Astrocyte (in vitro differentiated cells and primary cell): Measurements from ENCODE around the gene GRIN2A. TPM values are rescaled to one million over a fixed set of nuclear protein-coding genes. Genes with fewer than 3 reads are reported as not detected.

ENCODE experiments used
- DNase-seq: peaks from one replicate; pipeline ENCODE4 v3.0.0-alpha.2; 2010; ENCODE audit warnings: low read depth
- FAIRE-seq: peaks from 2 replicates; lab custom pipeline; 2011; peaks lifted over from hg19 to GRCh38; lab: Jason Lieb, UNC
- H2AFZ ChIP-seq: 2 replicates; pipeline ENCODE4 v1.6.0; 2012; ENCODE audit warnings: low read depth, low read length, inconsistent platforms
- H3K27ac ChIP-seq: 2 replicates; pipeline ENCODE4 v1.5.1; 2011; ENCODE audit warnings: low read depth, low read length, inconsistent platforms
- H3K27me3 ChIP-seq: 2 replicates; pipeline ENCODE4 v1.6.0; 2011; ENCODE audit warnings: low read length, inconsistent platforms; ENCODE audit not compliant: insufficient read depth
- H3K36me3 ChIP-seq: 2 replicates; pipeline ENCODE4 v1.5.1; 2011; ENCODE audit warnings: low read length, inconsistent platforms; ENCODE audit not compliant: insufficient read depth
- H3K4me1 ChIP-seq: 2 replicates; pipeline ENCODE4 v1.5.1; 2011; ENCODE audit warnings: low read length, inconsistent platforms; ENCODE audit not compliant: insufficient read depth
- H3K4me2 ChIP-seq: 2 replicates; pipeline ENCODE4 v1.6.0; 2012; ENCODE audit warnings: low read length, inconsistent platforms
- H3K4me3 ChIP-seq: 2 replicates; pipeline ENCODE4 v1.5.1; 2011; ENCODE audit warnings: low read depth, mild to moderate bottlenecking, low read length, inconsistent platforms; ENCODE audit not compliant: insufficient read depth
- H3K79me2 ChIP-seq: 2 replicates; pipeline ENCODE4 v1.6.0; 2012; ENCODE audit warnings: mild to moderate bottlenecking, low read length, inconsistent platforms; ENCODE audit not compliant: insufficient read depth
- H3K9ac ChIP-seq: 2 replicates; pipeline ENCODE4 v1.6.0; 2012; ENCODE audit warnings: mild to moderate bottlenecking, low read length, inconsistent platforms
- H3K9me3 ChIP-seq: 2 replicates; pipeline ENCODE4 v1.5.1; 2012; ENCODE audit warnings: low read depth, mild to moderate bottlenecking, low read length, inconsistent platforms; ENCODE audit not compliant: insufficient read depth
- H4K20me1 ChIP-seq: 2 replicates; pipeline ENCODE4 v1.6.0; 2012; ENCODE audit warnings: low read length, inconsistent platforms; ENCODE audit not compliant: insufficient read depth
- H3K27ac Mint-ChIP-seq: one replicate; pipeline ENCODE4 v1.8.0; 2021; ENCODE audit warnings: mild to moderate bottlenecking, mixed read lengths; ENCODE audit not compliant: unreplicated experiment
- H3K27me3 Mint-ChIP-seq: one replicate; pipeline ENCODE4 v1.8.0; 2021; ENCODE audit warnings: low read depth, mixed read lengths; ENCODE audit not compliant: unreplicated experiment
- H3K36me3 Mint-ChIP-seq: one replicate; pipeline ENCODE4 v1.8.0; 2021; ENCODE audit warnings: low read depth, mixed read lengths; ENCODE audit not compliant: unreplicated experiment
- H3K4me1 Mint-ChIP-seq: one replicate; pipeline ENCODE4 v1.8.0; 2021; ENCODE audit warnings: low read depth, mixed read lengths; ENCODE audit not compliant: unreplicated experiment
- H3K4me3 Mint-ChIP-seq: one replicate; pipeline ENCODE4 v1.8.0; 2021; ENCODE audit warnings: mild to moderate bottlenecking, moderate library complexity, mixed read lengths; ENCODE audit not compliant: unreplicated experiment
- H3K9me3 Mint-ChIP-seq: one replicate; pipeline ENCODE4 v1.8.0; 2021; ENCODE audit warnings: mild to moderate bottlenecking, mixed read lengths; ENCODE audit not compliant: unreplicated experiment
- CTCF ChIP-seq: IDR thresholded peaks from 2 replicates; pipeline ENCODE4 v1.5.1; 2011; ENCODE audit warnings: low read depth, mild to moderate bottlenecking, inconsistent platforms, low read length, moderate library complexity; ENCODE audit not compliant: insufficient read depth
- EZH2 ChIP-seq: IDR thresholded peaks from 2 replicates; pipeline ENCODE4 v1.6.1; 2012; ENCODE audit warnings: mild to moderate bottlenecking, low read length, inconsistent platforms; ENCODE audit not compliant: insufficient read depth
- total RNA-seq: library from RNA; stranded (reverse); gene quantifications from 2 replicates; pipeline ENCODE4 v1.2.1, GENCODE V29; 2021

GRIN2A gene
- total RNA-seq, 1 donor from 2014 or later, result 0.68 TPM

- H3K9me3 ChIP-seq, result no peaks in the 10 kb centered on the region
- FAIRE-seq (no peak), DNase-seq (no peak)
- Mint-ChIP-seq H3K27ac (no peak overlapping the region), H3K27me3 (peaks cover 5% of the 10 kb centered on the region), H3K4me3 (no peak overlapping the region), H3K9me3 (peaks cover 9% of the 10 kb centered on the region), H3K36me3 (no peaks in the 10 kb centered on the region), H3K4me1 (peaks cover 11% of the 10 kb centered on the region)
- H3K36me3 ChIP-seq, result no peaks in the 10 kb centered on the region
- H3K27ac ChIP-seq, result no peak overlapping the region
- no peak overlapping the region for H2AFZ ChIP-seq
- TF ChIP-seq CTCF (no peak), EZH2 (no peak)
- H3K9ac ChIP-seq, result no peak overlapping the region
- H4K20me1 ChIP-seq, result no peaks in the 10 kb centered on the region
- no peak overlapping the region for H3K4me3 ChIP-seq
- no peaks in the 10 kb centered on the region for H3K27me3 ChIP-seq
- H3K4me1 ChIP-seq, result no peaks in the 10 kb centered on the region
- no peaks in the 10 kb centered on the region for H3K79me2 ChIP-seq
- no peak overlapping the region for H3K4me2 ChIP-seq
Measured at GRCh38 chr16:10107081-10107480, 75.1 kb downstream of the GRIN2A start.

GRCh38 chr16:10103700-10104099, 78.5 kb downstream of the GRIN2A start:
- FAIRE-seq, result no peak
- Histone ChIP-seq H3K27ac (no peak overlapping the region), H3K9me3 (peaks cover 13% of the 10 kb centered on the region), H4K20me1 (no peaks in the 10 kb centered on the region), H3K4me2 (no peak overlapping the region), H3K36me3 (no peaks in the 10 kb centered on the region), H3K27me3 (no peaks in the 10 kb centered on the region), H3K4me3 (no peak overlapping the region), H3K79me2 (no peaks in the 10 kb centered on the region), H3K9ac (no peak overlapping the region), H2AFZ (no peak overlapping the region), H3K4me1 (peaks cover 5% of the 10 kb centered on the region)
- no peak for DNase-seq
- Mint-ChIP-seq H3K9me3 (peaks cover 11% of the 10 kb centered on the region), H3K4me3 (no peak overlapping the region), H3K36me3 (no peaks in the 10 kb centered on the region), H3K27ac (no peak overlapping the region), H3K27me3 (peaks cover 5% of the 10 kb centered on the region), H3K4me1 (peaks cover 20% of the 10 kb centered on the region)
- TF ChIP-seq CTCF (no peak), EZH2 (no peak)

GRCh38 chr16:10103118-10103517, 79.1 kb downstream of the GRIN2A start:
- H3K4me1 Mint-ChIP-seq, result peaks cover 22% of the 10 kb centered on the region
- no peak overlapping the region for H3K27ac Mint-ChIP-seq
- Histone ChIP-seq H3K9ac (no peak overlapping the region), H3K27ac (peak overlapping the region; percentile 44), H3K36me3 (no peaks in the 10 kb centered on the region), H3K4me2 (peak overlapping the region; percentile 48), H3K4me1 (peaks cover 5% of the 10 kb centered on the region), H4K20me1 (no peaks in the 10 kb centered on the region), H2AFZ (no peak overlapping the region), H3K79me2 (no peaks in the 10 kb centered on the region), H3K9me3 (peaks cover 13% of the 10 kb centered on the region), H3K4me3 (no peak overlapping the region), H3K27me3 (no peaks in the 10 kb centered on the region)
- peak; percentile 68 for DNase-seq
- peaks cover 2% of the 10 kb centered on the region for H3K27me3 Mint-ChIP-seq
- H3K9me3 Mint-ChIP-seq, result peaks cover 11% of the 10 kb centered on the region
- FAIRE-seq, result no peak
- TF ChIP-seq CTCF (no peak), EZH2 (no peak)
- no peak overlapping the region for H3K4me3 Mint-ChIP-seq
- no peaks in the 10 kb centered on the region for H3K36me3 Mint-ChIP-seq
